ENCODE measurements around the gene BCAS1.

Gene BCAS1

GRCh38 chr20:54042021-54042420 lies 28.4 kb downstream of the BCAS1 start:
- Histone ChIP-seq H3K36me3 (ENCODE audit: control insufficient read depth in 2 of 2, insufficient read depth in 1 of 2, low read length in 2 of 2) (no peaks in the 10 kb centered on the region), H3K9me3 (ENCODE audit: control insufficient read depth, insufficient read depth, low read depth, low read length) (no peaks in the 10 kb centered on the region), H3K27ac (ENCODE audit: extremely low read depth, low read depth, low read length) (no peak overlapping the region), H3K4me1 (ENCODE audit: control insufficient read depth, insufficient read depth, low read length) (no peaks in the 10 kb centered on the region), H3K4me3 (ENCODE audit: low read depth, low read length) (no peak overlapping the region)
- ChIA-PET CTCF (interaction anchor here (0.5 kb wide), 1 partner anchor 1459 kb away, joined by 3 read pairs; no protein-coding TSS in a partner anchor), POLR2A (no interaction called here)
- TF ChIP-seq HOXD13 (CRISPR knock-in tag; IDR thresholded peaks at IDR 0.05; ENCODE audit: borderline replicate concordance) (no peak), ZFP69B (tag by site-specific recombination; IDR thresholded peaks at IDR 0.05) (no peak), ZNF18 (tag by site-specific recombination; IDR thresholded peaks at IDR 0.05) (no peak), WT1 (tag by site-specific recombination; IDR thresholded peaks at IDR 0.05) (no peak), YY1 (tag by site-specific recombination; IDR thresholded peaks at IDR 0.05) (no peak), ZBTB20 (tag by site-specific recombination; IDR thresholded peaks at IDR 0.05) (no peak), ZNF239 (tag by site-specific recombination; IDR thresholded peaks at IDR 0.05) (no peak), ZNF416 (tag by site-specific recombination; IDR thresholded peaks at IDR 0.05) (no peak), ZBTB1 (tag by site-specific recombination; IDR thresholded peaks at IDR 0.05) (no peak), ZNF677 (tag by site-specific recombination; IDR thresholded peaks at IDR 0.05) (no peak), ZNF692 (tag by site-specific recombination; IDR thresholded peaks at IDR 0.05) (no peak), ZNF558 (tag by site-specific recombination; IDR thresholded peaks at IDR 0.05) (no peak), ZNF639 (tag by site-specific recombination; IDR thresholded peaks at IDR 0.05) (no peak), ZNF626 (tag by site-specific recombination; IDR thresholded peaks at IDR 0.05) (no peak), ZNF488 (tag by site-specific recombination; IDR thresholded peaks at IDR 0.05) (no peak)

GRCh38 chr20:54041336-54041735 lies 29.1 kb downstream of the BCAS1 start:
- Histone ChIP-seq H3K4me1 (ENCODE audit: control insufficient read depth, insufficient read depth, low read length) (no peaks in the 10 kb centered on the region), H3K27ac (ENCODE audit: extremely low read depth, low read depth, low read length) (no peak overlapping the region), H3K9me3 (ENCODE audit: control insufficient read depth, insufficient read depth, low read depth, low read length) (no peaks in the 10 kb centered on the region), H3K36me3 (ENCODE audit: control insufficient read depth in 2 of 2, insufficient read depth in 1 of 2, low read length in 2 of 2) (no peaks in the 10 kb centered on the region), H3K4me3 (ENCODE audit: low read depth, low read length) (no peak overlapping the region)
- no peak for TF ChIP-seq ZXDB (tag by site-specific recombination; IDR thresholded peaks at IDR 0.05)
- TF ChIP-seq ZSCAN4 (tag by site-specific recombination; IDR thresholded peaks at IDR 0.05): no peak
- TF ChIP-seq ZNF664 (tag by site-specific recombination; IDR thresholded peaks at IDR 0.05): no peak
- no peak for TF ChIP-seq ZNF473 (tag by site-specific recombination; IDR thresholded peaks at IDR 0.05)
- TF ChIP-seq IKZF3 (tag by site-specific recombination; IDR thresholded peaks at IDR 0.05): no peak
- no peak for TF ChIP-seq ZNF248 (tag by site-specific recombination; IDR thresholded peaks at IDR 0.05)
- TF ChIP-seq ZBTB48 (tag by site-specific recombination; IDR thresholded peaks at IDR 0.05): no peak
- POLR2A ChIA-PET: no interaction called here
- CTCF ChIA-PET: no interaction called here

Data from HEK293 (cell line).